Measurements from ENCODE around the gene LIPG.

Gene LIPG

DNA sequence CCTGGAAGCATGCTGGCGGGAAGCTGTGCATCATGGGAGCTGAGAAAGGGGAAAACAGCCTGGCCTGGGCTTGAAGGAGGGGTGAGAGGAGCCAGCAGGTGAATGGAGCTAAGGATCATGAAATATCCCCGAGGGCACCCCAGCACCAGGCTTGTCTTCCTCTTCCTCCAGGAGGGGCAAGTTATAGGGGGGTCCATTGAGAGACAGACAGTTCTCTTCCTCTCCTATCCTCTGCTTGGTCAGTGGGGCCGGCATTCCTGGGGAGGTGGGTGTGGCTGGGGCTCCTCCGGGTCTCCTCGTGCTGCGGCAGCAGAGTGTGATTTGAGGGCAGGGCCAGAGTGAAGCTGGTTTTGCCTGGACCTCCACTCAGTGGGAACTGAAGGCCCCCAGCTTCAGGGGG, 78.9 kb downstream of the LIPG start:
- no peak for DNase-seq

DNA sequence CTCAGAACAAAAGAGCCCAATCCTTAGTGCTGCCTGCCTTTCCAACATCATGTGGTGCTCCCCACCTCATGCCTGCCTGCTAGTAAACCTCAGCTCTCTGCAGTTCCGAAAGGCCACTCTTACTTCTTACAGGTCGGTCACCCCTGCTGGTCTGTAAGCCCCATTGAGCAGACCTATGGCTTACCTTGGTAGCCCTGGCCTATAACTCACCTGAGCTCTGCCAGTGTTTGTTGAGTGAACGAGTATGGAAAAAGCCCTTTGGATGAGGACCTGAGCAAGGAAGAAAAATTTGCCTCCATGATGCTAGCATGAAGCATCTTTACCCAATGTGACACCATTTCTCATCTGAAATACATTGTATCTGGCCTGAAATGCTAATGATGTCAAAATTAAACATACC, 83.3 kb downstream of the LIPG start:
- no peak for DNase-seq

DNA sequence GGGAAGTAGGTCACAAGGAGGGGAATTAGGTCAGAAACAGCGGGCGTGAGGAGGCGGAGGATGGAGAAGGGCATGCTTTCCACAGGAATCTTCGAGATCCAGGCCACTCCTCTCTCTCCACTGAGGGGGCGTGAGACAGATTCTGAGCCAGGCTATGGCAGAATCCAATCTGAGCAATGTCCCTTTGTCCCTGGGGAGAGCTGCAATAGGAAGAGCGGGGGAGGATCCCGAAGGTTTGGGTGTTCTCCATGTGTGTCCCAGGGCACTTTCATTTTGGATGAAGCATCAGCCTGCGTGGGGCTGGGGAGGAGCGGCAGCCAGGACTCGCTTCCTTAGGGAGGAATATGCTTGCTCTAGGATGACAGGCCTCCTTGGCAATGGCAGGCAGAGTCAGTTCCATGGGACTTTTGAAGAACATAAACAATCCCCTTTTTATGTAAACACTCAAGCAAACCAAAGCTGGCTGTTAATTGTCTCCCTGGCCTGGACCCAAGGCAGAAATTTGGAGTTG, 84.0 kb downstream of the LIPG start:
- no peak for DNase-seq

DNA sequence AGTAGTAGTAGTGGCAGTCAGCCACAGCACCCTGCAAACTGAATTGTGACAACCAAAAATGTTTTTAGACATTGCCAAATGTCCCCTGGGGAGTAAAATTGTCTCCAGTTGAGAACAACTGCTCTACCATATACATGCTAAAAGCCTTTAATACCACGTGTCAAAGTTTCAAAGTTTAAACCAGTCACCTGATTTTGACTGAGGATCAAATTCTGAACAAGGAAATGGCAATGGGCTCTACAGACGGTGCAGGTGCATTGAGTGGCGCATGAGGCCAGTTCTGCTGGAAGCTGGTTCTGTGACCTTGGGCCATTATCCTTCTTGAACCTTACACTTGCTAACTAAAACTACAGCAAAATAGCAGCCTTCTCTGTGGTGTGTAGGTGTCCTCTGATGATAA, 85.0 kb downstream of the LIPG start:
- no peak for DNase-seq

DNA sequence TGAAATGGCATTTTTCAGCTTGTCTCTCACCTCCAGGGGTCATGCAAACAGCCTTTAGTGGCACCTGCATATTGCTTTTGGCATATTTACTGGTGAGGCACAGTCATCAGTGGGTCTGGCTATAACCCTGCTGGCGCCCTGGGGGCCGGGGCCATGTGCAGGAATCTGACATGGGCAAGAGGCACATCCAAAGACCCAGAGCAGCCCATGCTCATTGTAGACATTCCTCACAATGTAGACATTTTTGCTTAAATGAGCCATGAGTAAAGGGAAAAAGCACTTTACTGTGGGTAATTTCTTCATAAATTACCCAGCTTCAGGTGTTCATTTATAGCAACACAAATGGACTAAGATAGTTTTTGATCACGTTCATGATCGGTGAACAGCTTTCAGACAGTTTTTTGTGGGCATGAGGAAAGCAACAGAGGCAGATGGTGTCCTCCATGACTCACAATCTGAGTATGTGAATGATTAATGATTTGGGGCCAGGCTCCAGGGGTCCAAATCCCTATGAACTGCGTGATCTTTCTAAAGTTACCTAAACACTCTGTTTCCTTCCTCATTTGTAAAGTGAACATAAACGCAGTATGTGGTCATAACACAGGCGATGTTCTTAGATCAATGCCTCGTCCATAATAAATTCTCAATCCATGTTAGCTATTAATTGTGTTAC, 85.8 kb downstream of the LIPG start:
- DNase-seq = no peak

DNA sequence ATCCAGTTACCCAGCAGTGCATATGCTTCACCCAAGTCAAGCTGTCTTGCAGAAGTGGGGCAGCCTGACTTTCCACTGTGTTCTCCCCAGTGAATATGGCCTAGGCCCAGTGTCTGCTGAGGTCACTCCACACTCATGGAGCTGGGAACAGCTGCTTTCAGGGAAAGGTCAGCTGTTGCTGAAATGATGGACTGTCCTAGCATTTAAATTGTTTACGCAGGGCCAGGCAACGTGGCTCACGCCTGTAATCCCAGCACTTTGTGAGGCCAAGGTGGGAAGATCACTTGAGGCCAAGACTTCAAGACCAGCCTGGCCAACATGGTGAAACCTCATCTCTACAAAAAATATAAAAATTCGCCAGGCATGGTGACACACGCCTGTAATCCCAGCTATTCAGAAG, 86.5 kb downstream of the LIPG start:
- DNase-seq = no peak
